HG02610 (cell line): ENCODE results near the gene SLC39A10.

Experiments used
- ATAC-seq: cut with Tn5 transposase; IDR thresholded peaks from one replicate; pipeline ENCODE4 v1.9.1; 2021; ENCODE audit warnings: mild to moderate bottlenecking, moderate library complexity; ENCODE audit not compliant: unreplicated experiment

The SLC39A10 gene

DNA sequence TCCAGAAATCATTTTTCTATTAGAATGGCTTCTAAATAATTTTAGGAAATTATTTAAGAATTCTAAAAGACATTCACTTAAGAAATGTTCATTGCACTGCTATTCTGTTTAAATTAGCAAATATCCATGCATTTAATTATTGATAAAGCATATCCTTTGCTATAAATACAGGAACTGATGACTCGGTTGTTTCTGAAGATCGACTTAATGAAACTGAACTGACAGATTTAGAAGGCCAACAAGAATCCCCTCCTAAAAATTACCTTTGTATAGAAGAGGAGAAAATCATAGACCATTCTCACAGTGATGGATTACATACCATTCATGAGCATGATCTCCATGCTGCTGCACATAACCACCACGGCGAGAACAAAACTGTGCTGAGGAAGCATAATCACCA, 59.4 kb downstream of the SLC39A10 start:
- ATAC-seq: no peak

DNA sequence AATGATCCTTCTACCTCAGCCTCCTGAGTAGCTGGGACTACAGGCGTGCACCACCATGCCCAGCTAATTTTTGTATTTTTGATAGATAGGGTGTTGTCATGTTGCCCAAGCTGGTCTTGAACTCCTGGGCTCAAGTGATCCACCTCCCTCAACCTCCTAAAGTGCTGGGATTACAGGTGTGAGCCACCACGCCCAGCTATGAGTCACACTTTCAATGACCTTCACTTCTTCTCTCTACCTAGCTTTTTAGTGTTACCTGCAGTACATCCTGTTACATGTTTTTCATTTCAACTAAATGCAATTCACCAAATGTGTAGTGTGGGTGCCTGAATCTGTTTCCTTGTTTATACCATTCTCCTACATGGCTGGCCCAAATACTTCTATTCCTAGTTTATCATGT, 64.0 kb downstream of the SLC39A10 start:
- ATAC-seq: no peak

DNA sequence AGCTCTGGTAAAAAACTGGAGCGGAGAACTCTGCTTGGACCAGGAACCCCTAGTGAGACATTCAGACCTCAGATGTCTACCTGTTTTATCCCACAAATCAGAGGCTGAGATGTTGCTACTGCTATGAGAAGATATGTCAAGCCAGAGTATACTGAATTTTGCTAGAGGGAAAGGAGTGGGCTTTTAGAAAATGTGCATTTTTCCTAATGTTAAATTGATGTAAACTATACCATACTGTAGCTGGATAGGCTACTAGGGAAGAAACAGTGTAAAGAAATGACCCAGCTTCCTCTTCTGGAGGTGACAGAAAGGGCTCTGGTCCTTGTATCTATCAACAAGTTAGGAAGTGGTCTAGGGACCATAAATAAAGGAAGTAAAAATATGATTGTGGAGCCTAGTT, 65.0 kb downstream of the SLC39A10 start:
- ATAC-seq: no peak

DNA sequence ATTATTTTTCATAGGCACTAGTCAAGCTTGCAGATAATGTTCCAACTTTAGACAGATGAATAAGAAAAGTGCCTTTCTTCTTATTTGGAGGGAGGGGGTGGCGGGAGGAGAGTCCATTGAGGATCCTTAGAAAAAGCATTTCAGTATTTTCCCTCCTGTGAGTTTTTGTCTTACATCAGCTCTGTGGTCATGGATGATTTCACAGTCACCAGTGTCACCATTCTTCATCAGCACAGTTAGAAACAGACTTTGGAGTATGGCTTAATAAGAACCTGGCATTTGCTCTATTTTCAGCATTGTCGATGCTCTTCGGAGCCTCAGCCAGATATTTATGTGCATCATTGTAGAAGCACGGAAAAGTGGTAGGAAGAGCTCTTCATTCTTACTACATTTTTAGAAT, 70.1 kb downstream of the SLC39A10 start:
- ATAC-seq: no peak

DNA sequence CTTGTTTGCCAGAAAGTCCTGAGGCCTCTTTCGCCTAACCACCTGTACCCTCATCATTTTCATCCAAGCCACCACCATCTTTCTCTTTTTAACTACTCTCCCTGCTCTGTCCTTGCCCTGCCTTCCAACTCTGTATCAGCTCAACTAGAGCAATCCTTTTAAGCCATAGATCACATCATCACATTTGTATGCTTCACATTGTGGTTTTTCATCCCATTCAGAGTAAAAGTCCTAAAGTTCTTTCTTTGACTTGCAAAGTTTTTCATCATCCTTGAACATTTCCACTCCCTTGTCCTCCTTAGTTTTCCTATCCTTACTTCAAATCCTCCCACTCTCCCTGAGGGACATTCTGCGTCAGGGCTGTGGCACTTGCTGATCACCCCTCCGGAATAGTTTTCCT, 73.9 kb downstream of the SLC39A10 start:
- no peak for ATAC-seq

DNA sequence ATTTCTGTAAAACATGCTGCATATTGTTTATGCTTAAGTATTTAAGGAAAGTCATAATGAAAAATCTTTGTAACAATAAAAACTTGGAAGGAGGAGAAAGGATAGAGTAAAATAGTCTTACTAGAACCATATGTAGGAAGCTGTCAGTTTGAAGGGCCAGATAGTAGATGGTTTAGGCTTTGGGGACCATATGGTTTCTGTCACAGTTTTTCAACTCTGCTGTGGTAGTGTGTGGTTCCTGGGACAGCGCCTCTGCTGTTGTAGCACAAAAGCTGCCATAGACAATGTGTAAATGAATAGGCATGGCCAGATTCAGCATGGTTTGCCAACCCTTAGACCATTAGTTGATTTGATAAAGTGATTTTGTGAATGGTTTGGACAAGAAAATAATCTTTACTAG, 75.5 kb downstream of the SLC39A10 start:
- no peak for ATAC-seq

DNA sequence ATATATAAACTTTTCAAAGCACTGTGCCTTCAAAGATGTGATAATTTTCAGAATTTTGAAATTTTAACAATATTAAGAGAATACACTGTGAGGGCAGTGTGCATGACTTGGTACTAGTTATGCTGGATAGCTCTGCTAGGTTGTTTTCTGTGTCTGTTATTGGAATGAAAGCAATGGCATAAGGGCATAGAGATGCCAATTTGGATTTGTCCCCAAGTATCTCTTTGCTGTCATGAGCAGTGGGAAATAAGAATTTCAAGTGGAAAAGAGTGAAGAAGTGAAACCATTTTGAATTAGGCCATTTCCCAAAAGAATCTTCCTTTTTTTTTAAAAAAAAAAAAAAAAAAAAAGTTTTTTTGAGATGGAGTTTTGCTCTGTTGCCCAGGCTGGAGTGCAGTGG, 76.8 kb downstream of the SLC39A10 start:
- ATAC-seq: no peak

DNA sequence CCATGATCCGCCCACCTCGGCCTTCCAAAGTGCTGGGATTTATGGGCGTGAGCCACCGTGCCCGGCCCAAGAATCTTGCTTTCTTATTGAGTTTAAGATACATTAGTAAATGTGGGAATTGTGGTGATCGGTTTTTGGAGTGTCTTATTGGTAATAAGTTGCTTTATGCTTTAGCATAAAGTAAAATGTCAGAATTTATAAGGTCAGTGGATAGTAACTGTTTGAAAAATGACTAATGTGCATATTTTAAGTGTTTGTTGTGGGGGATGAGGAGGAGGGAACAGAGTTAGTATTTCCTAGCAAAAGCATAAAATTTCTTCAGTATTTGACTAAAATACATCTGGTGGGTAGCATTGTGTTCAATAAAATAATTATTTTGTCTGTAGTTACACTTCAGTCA, 77.4 kb downstream of the SLC39A10 start:
- ATAC-seq: no peak

DNA sequence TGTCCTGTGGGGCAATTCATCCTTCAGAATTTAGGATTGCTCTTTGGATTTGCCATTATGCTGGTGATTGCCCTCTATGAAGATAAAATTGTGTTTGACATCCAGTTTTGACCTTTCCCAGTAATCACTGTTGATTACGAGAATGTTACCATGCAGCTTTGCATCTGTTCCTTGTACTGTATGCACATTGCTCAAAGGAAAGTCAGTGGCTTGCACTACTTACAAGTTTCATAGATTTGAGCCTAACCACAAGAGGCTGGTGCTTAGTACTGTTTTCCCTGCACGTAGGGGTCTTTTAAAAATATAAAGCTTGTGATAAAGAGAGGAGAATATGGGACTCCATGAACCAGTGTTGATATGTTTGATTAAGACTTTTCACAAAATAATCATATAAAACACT, 77.9 kb downstream of the SLC39A10 start:
- no peak for ATAC-seq

DNA sequence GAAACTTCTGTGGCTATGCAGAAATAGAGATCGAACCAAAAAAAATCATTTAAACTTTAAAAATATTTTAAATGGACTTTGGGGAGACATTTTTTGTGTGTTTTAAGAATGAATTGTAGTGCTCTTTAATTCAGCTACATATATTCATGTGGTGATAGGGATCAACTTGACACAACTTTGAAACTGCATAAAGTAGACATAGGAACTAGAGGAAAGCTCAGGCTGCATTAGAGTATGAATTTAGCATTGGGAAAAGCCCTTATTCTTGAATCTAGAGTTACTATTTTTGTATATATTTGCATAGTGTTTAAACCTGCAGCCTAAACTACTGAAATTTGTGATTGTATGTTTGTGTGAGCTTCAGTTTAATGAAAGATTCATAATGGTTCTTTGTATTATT, 78.3 kb downstream of the SLC39A10 start:
- no peak for ATAC-seq

DNA sequence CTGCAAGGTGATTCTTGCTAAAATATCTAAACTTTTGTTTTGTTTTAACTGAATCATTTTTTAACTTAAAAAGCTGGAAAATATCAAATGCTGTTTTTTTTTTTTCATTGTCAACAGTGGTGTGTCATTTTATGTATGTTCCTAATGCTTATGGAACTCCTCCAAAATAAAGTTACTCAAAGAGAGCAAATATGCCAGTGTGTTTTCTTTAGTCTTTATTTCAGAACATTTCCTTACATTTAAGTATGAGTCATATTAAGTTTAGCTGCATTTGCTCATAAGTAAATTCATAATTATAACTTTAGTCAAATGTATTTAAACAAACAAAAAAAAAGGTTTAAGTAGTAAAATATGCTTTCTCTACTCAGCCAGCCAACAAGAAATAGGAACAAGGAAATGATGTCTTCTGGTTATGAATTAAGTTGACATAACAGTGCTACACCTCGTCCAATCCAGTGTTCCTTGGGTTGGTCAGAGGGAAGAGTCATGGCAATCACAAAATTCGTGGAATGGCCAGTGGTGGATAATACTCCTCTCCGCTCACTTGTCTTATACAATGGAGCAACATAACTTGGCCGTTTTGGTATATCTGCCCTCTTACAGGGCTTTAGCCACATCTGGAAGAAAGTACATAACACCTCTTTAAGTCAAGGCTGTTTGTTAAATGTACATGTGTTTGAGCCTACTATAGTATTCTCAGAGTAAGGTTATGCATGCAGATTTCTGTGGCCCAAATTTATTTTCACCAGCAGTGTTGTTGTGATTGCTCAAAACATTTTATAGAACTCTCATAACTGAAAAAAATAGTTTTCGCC, 80.7 kb downstream of the SLC39A10 start:
- ATAC-seq: no peak

DNA sequence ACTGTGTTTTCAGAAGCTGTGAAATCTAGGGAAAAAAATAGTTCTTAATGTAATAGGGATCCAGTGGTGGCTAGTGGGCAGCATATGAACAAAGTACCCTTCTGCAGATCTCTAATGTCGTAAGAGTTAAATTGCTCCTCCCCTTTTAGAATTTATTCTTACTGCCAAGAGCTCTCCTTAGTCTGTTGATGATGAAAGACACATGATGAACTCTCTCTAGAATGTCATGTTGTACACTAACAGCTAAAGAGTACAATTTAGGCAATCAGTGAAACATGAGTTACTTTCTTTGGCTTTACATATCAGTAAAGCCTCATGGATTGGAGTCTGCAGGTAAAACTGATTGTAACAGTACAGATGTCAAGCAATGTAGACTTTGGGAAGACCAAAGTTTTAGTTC, 84.2 kb downstream of the SLC39A10 start:
- ATAC-seq: no peak

DNA sequence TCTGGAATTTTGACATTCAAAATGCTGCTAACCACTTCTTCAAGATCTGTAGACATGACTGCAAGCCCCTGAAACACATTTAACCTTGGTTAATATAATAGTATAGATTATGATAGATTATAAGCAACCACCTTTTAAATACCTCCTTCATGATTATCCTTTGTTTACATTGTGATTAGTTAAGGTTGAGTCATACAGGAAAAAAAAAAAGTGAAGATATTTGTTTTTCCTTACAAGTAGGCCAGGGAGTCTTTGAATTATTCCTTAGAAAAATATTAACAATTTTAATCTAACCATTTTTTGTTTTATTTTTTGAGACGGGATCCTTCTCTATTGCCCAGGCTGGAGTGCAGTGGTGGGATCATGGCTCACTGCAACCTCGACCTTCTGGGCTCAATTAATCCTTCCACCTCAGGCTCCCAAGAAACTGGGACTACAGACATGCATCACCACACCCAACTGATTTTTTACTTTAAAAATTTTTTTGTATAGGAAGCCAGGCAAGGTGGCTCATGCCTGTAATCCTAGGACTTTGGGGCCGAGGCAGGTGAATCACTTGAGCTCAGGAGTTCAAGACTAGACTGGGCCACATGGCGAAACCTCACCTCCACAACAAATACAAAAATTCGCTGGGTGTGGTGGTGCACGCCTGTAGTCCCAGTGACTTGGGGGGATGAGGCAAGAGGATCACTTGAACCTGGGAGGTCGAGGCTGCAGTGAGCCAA, 99.4 kb downstream of the SLC39A10 start:
- ATAC-seq: no peak

DNA sequence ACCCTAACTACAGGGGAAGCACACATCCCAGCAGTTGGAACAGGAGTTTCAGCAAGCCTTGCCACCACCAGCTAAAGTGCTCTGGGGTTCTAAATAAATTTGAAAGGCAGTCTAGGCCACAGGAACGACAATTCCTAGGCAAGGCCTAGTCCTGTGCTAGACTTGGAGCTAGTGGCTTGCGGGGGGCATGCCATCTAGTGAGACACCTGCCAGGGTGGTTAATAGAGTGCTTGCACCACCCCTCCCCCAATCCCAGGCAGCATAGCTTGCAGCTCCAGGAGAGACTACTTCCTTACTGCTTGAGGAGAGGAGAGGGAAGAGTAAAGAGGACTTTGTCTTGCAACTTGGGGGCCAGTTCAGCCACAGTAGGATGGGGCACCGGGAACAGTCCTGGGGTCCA, 101.8 kb downstream of the SLC39A10 start:
- no peak for ATAC-seq

DNA sequence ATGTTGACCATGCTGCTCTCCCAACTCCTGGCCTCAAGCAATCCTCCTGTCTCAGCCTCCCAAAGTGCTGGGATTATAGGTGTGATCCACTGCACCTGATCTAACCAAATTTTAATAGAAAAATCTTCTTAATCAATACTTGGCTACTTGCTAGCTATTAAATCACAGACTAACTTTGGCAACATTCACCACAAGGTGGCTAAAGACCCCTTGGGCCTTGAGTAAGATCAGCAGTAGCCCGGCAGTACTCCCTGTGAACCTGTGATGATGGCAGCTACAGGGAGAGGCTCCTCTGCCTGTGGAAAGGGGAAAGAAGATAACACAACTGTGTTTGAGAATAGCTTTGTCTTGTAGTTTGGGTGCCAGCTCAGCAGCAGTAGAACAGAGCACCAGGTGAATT, 102.9 kb downstream of the SLC39A10 start:
- ATAC-seq: no peak

DNA sequence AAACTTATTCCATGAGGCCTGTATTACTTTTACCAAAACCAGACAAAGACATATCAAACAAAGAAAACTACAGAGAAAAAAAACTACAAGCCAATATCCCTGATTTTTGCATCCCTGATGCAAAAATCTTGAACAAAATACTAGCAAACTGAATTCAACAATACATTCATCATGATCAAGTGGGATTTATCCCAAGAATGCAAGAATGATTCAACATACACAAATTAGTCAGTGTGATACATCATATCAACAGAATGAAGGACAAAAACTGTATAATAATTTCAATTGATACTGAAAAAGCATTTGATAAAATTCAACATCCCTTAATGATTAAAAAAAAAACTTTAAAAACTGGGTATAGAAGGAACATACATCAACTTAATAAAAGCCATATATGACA, 106.8 kb downstream of the SLC39A10 start:
- ATAC-seq: no peak

DNA sequence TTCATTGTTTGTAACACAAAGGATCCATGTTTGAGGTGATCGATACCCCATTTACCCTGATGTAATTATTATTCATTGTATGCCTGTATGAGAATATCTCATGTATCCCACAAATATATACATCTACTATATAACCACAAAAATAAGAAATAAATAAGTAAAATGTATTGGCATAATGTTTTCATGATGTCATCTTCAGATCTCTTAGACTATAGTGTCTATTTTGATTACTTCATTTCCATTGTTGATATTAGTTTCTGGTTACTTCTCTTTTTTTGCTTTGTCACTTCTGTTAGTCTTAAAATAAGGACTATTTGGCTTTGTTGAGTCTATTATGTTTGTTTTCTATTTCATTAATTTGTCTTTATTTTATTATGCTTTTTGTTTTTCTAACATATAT, 109.7 kb downstream of the SLC39A10 start:
- ATAC-seq: no peak

DNA sequence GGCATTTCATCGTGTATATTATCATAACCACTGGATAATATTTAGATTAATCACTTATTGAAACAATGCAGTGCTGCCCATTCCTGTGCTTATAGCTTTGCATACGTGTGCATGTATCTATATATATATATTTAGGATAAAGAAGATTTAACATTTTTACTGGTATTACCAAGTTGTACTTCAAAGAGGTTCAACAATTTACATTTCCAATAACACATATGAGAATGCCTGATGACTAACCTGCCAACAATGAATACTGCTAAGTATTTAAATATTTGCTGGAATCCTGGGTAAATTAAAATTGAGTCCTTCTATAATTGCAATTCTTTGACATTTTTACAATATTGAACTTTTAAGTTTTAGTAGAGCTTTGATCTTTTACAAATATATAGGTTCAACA, 111.4 kb downstream of the SLC39A10 start:
- no peak for ATAC-seq

DNA sequence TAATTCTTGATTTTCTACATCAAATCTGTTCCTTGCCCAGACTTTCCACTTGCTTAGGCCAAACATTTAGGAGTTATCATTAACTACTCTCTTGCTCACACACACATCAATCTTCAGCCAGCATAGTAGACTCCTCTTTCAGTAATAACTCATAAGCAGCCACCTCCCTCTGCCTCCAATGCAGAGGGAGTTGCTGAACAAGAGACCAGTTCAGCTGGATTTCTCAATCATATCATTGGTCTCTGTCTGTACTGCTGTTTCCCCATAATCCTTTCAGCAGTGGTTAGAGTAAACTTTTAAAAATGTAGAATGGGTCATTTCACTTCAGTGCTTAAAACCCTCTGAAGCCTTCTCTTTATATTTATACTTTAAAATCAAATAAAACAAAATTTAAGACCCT, 112.9 kb downstream of the SLC39A10 start:
- no peak for ATAC-seq

DNA sequence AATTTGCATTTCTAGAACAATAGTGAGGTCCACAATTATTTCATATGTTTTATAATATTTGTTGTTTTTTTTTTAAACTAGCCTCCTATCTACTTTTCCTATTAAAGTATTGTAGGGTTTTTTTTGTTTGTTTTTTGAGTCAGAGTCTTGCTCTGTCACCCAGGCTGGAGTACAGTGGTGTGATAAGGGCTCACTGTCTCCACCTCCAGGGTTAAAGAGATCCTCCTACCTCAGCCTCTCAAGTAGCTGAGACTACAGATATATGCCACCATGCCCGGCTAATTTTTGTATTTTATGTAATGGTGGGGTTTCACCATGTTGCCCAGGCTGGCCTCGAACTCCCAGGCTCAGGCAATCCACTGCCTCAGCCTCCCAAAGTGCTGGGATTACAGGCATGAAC, 122.5 kb downstream of the SLC39A10 start:
- no peak for ATAC-seq

DNA sequence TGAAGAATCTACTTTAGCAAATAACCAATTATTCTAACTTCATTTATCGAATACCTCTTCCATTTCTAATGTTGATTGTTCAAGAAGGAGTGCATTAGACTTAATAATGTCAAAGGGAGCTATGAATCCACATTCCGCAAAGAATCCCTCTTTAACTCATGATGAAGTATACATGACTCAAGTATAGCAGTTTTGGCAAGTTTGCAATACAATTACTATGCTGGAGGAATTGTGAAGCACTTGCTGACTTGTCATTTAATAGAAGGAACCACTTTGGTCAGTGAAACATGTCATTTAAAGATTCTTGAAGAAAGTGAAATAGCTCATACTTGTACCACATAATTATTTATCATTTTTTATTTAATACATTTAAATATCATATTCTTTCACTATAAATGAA, 125.1 kb downstream of the SLC39A10 start:
- ATAC-seq: no peak
